ENCODE results near the gene EBPL.

EBPL gene

DNA sequence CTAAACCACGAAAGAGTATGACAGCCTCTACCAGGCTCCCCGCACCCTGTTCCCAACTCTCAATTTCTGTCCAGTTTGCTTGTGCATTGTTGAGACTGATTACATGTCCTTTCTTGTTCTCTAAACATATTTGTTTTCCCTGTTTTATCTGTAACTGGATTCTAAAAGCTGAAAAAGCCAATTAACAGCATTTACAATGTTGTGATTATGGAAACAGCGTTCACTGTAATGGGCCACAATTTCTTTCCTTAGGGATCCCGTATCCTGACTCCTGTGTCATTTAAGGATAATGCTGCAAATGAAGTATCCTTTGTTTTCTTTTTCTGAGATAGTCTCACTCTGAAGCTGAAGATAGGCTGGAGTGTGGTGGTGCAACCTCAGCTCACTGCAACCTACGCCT lies 20.5 kb downstream of the EBPL start:
- no peak for DNase-seq

DNA sequence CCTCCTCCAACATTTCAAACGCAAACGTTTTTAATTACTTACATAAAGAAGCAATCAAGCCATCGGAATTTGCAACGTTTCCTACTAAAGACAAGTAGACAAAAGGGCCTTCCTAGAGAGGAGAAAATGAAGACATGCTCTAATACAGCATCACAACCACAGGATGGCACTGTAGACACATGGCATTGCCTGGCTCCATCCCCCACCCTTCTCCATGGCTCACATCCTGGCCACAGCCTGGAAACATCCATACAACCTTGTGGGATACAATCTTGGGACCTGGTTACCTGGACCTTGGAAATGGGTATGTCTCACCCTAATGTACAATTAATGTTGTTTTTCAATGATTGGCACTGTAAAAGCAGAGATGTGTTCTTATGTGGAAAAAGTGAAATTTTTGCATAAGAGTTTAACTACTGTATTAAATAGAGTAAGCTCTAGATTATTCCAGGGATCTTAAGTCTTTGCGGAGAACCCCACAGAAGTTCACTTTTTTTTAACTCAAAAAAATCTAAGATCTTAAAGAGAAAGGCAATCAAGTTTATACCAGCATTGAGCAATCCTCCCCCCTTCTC lies 21.5 kb downstream of the EBPL start:
- peak; percentile 71 for DNase-seq

DNA sequence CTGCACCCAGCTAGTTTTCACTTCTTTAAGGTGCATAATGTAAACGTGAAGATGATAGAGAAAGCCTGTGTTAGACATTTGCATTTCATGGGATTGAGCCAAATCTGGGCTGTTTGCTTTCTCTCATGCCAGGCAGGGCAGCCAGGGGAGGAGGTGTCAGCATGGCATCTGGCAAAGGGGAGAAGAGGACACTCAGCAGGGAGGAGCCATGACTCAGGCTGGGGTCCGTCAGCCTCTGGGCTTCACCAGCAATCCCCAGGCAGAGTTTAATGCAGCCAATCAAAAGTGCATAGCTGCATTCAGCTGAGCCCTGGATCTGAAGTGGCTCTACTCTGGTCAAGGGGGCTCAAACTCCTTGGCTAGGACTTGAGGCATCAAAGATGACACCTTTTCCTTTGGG lies 23.5 kb downstream of the EBPL start:
- DNase-seq = no peak

DNA sequence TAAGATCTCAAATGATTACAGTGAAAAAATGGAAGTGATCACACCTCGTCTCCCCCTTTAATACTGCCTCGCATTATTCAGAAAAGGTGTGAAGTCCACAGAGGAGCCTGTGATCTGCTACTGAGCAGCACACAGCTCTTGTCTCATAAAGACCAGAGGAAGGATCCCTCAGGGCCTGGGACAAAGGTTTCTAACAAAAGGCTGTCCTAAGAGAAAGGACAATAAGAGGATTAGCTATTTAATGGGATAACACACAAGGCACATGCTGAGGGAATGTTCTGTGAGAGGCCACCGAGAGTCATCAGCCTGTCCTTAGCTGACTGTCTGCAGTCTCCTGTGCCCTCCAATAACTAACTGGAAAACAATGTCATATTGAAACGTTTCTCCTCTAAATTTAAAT lies 26.7 kb downstream of the EBPL start:
- DNase-seq = no peak

DNA sequence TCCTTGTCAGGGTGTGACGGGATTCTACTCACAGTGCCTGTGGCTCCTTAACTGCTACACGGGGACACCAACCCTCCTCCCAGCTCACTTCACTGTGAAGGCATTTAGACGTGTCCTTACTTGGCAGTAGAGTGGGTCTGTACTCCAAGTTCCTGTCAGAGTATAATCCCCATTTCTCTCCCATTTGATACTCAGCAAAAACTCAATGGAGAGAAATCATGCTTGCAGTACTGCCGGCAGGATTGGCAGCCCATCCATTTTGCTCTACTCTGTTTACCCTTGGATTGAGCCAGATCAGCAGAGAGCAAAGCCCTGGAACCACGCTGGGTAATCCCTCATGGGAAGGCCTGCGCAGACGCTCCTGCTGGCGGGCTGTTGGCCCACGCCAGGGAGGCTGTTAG lies 34.0 kb downstream of the EBPL start:
- no peak for DNase-seq

DNA sequence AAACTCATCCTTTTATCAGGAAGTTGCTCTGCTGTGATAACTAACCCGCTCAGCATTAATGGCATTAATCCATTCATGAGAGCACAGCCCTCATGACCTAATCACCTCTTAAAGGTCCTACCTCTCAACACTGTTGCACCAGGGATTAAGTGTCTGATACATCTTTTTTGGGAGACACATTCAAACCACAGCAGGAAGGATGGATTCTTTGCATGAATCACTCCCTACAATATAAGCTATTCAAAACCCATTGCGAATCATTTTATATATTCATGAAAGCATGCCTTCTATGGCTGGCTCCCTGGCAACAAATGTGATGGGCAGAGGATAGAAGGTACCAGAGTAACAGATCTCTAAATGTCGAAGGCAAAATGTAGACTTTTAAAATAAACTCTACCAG lies 35.4 kb downstream of the EBPL start:
- DNase-seq = no peak

DNA sequence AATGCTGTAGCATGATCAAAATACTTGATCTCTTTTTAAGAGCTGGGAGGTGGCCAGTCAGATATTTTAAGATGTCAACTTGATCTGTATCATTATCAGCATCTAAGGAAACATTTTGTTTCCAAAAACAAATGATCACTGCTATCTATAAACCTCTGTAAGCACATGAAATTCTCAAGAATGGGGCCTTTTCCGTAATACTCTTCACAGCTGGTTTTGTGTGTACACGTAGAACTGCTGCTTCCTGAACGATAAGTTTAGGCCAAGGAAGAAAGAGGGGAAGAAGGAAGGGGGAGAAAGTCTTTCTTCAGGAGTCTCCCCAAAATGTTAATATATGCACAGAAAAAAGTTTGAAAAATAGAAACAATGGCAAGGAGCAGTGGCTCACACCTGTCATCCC lies 37.3 kb downstream of the EBPL start:
- DNase-seq = no peak

DNA sequence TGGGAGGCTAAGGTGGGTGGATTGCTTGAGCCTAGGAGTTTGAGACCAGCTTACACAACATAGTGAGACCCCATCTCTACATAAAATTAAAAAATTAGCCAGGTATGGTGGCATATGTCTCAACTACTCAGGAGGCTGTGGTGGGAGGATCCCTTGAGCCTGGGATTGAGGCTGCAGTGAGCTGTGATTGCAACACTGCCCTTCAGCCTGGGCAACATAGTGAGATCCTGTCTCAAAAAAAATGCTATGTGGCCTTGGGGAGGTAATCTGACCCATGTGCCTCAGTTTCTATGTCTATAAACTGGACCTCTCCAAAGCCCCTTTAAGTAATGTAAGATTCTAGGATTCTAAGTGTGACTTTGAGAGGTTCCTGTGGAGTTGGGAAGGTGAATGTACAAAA lies 37.8 kb downstream of the EBPL start:
- DNase-seq = no peak

DNA sequence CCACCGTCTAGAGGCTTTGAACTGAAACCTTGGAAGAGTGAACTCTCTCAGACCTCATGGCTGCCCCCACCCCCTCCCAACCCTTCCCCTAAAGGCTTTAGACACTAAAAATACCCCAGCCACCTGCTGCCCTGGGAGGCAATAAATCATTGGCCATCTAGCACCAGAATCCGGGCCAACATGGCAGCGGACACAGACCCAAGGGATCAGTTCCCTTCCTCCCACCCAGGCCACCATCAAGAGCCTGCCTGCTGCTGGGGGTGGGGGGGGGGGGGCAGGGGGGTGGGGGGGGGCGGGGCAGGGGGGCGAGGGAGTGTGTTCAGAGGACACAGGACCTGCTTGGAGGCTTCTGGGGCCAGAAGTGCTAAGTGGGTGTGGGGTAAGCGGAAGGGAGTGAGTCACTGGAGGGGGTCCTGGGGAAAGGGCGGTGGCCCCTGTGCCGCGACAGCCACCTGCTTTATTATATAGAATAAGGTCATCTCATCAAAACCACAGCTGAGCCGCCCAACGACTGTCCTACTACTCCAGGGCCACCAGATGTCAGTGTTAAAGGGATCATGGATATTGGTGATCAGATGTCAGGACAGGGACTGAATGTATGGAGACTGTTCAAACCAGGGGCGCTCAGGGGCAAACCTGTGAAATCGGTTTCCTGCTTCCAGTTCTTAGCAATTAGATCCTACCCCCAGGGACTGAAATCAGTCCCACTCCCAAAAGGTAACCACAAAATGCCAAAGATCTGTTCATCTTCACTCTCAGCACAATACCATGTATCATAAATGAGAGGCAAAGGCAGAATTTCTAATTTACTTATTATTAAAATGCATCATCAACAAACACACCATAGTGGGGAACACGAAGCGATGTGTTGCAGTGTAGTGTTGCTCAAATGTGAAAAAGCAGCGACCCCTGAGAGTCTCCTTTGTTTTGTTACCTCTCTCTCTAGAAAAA lies 38.7 kb downstream of the EBPL start:
- peak; percentile 65 for DNase-seq

DNA sequence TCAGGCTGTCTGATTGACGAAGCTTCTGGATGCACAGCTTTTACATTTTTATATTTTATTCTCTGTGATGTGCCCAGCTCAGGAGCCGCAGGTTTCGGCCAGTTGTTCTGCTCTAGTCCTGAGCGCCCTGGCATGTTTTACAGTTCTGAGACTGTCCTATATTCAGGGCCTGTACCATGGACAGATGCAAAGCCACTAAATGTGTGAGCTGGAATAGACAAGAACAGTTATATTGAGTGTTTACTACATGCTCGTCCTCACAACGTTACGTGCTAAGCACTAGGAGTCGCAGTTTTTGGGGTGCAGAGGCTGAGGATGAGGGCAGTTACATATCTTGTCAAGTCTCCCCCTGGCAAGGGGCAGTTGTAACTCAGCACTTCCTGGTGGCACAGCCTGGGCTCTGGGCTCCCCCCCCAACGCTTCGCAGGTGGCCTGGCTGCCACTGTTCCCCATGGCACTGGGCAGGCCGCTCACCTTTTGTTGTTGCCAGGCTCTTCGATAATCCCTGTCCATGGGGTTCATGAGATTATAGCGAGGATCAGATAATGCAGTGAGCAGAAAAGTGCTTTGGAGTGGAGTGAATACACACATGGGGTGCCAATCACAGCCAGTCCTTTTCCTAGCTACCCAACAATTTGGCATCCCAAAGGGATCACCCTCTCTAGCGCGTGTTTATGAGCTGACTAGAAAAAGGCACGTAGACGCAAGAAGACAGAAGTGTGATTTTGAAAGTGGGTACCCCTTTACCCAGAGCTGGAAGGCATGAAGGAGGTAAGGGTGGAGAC lies 39.5 kb downstream of the EBPL start:
- DNase-seq = no peak

DNA sequence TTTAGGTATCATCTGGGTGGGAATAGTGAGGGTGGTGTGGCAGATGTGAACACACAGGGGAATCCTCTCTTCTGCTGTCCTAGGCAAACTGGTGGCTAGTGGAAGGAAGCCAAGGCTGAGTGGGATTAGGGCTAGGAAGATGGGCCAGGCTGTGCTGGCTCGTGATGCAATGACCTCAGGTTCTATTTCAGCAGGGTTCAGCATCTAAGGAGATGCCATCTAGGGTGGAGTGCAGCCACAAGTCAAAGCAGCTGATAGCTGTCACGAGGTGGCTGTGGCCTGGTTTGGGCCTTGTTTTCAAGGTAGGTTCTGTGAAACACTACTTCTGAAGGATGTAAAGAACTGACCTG lies 41.3 kb downstream of the EBPL start:
- DNase-seq = no peak

DNA sequence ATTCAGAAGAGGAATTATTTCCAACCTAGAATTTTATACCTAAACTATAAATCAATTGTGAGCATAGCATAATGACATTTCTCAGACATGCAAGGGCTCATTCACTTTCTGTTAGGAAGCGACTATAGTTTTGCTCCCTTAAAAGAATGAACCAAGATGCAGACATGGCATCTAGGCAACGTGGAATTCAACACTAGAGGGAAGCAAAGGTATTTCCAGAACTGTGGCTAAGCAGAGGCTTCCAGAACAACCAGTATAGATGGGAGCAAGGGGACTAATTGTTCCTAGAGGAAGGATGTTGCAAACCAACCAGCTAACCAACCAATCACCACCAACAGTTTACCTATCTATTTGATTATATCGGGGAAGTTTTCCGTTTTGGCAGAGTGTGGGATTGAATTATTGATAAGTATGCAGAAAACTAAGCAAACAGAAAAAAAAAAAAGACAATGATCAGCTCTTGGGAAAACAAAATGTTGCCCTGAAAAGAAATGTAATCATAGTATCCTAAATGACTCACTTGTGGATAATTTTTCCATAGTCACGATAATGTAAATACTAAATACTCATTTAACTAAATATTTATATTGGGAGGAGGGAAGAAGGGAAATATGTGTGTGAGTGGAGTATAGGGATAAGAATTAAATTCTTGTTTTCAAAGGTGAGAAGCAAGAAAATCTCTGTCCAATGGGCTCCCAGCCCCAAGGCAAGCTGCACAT lies 41.9 kb downstream of the EBPL start:
- DNase-seq = peak; percentile 9

DNA sequence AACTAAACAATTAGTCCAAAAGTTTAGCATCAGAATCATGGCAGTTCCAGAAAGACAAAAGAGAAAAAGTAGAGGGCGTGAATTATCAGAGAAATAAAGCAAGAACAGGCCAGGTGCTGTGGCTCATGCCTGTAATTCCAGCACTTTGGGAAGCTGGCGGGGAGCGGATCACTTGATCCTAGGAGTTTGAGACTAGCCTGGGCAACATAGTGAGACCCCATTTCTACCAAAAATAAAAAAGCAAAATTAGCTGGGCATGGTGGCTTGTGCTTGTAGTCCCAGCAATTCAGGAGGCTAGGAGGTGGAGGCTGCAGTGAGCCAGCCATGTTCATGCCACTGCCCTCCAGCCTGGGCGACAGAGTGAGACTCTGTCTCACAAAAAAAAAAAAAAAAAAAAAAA lies 44.6 kb downstream of the EBPL start:
- no peak for DNase-seq

DNA sequence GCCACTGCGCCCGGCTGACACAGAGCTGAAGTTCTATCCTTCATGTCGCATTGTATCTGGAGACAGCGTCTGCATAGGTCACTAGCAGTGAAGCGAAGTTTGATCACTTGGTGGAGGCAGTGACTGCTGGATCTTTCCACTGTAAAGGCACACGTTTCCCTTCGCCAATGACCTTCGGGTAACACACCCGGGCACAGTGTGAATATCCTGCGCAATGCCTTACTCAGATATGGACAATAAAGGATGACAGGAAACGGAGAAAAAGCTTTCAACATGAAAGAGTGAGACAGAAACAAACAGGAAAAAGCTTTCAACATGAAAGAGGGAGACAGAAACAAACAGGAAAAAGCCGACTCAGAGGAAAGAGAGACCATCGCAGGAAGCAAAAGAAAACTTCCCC lies 45.8 kb downstream of the EBPL start:
- no peak for DNase-seq

DNA sequence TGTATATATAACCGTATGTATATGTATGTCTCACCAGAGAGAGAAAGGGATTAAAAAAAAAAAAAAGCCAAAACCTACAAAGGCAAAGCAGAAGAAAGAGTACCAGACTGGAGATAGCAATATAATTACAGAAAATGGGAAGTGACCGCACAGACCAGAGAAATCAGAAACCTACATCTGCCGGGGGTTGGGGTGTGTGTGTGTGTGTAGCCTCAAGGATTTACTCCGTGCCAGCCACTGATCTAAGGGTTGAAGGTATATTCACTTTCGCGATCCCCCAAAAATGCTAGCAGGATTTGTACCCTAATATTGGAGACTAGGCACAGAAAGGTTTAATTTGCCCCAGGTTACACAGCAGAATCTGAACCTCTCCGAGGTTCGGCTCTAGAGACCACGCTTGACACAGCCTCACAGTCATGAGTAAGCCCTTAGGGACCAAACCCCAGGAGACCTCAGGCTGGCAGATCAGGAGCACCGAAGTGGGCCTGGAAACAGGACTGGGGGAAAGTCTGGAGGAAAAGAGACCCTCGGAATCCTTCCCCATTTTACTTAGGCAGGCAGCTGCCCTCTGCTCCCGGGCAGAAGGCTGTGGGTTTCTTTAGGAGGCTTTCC lies 48.1 kb downstream of the EBPL start:
- DNase-seq = no peak

DNA sequence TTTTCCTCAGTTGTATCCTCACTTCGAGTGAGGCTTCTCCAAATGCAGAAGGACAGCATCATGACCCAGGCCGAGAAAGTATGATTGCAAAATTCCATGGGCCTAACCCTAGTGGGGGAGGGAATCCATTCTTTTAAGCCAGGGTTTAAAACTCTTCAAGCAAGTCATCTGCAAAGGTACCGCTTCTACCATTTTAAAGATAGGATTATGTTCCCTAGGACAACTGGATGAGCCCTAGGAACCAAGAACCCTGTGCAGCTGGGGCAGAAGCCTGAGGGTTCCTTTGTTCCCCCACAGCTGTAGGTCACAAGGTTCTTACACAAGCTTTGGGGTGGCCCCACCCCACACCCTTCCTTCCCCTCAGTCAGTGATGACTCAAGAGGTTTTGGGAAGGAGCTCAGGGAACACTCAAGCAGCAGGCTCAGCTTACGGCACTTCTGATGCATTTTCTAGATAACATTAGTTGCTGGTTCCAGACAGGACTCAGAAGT lies 49.4 kb downstream of the EBPL start:
- no peak for DNase-seq

DNA sequence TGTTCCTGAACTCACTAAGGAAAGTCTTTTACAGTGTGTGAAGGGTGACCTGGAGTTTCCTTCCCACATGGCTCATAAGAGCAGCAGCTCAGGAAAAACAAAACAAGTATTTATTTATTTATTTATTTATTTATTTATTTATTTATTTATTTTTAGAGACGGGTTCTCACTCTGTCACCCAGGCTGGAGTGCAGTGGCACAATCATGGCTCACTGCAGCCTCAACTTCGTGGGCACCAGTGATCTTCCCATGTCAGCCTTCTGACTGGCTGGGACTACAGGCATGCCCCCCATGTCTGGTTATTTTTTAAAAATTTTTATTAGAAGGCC lies 52.6 kb downstream of the EBPL start:
- no peak for DNase-seq

DNA sequence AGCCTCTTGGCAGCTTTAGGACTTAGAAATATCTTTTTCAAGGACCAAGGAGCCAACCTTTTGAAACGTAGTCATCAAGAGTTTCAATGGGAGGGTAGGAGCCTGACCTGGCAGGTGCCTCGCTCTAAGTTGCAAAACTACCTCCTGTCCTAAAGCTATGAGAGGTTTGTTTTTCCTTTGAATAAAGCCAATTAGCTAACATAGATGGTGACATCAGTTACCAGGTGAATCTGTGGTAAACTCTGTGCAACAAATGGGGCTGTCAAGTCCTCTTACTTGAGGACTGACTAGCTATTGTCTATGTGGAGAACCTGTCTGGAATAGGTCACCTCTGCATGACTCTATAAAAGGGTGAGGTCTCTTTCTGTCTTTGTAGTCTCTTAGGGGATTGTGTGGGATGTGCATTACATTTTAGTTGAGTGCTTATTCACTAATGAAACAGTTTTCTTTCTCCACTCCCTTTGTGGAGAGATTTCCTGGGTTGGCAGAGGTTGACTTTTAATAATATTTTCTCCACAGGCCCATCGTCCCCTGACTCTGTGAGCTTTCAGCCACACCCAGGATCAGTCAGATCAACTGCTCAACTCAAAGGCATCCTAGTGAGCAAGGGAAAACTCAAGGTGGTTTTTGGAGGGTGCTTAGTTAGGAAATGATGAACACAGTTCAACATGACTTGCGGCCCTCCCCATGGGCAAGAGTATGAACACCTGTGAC lies 53.1 kb downstream of the EBPL start:
- DNase-seq = no peak

DNA sequence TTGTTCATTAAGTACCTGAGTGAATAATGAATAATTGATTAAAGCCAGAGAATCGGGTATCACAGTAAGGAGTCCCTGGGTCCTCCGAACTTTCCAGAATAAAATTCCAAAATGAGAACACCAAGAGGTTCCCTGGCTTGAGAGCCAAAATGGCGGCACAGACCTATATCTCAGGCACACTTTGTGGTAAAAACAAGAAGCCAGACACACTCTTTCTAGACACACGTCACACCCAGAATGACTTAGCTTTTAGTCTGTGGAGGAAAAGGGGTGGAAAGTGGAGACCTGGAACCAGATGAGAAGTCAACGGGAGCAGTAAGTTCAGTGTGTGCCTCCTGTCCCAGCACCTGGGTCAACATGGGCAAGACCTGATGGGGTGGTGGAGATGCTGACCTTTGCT lies 54.6 kb downstream of the EBPL start:
- no peak for DNase-seq

DNA sequence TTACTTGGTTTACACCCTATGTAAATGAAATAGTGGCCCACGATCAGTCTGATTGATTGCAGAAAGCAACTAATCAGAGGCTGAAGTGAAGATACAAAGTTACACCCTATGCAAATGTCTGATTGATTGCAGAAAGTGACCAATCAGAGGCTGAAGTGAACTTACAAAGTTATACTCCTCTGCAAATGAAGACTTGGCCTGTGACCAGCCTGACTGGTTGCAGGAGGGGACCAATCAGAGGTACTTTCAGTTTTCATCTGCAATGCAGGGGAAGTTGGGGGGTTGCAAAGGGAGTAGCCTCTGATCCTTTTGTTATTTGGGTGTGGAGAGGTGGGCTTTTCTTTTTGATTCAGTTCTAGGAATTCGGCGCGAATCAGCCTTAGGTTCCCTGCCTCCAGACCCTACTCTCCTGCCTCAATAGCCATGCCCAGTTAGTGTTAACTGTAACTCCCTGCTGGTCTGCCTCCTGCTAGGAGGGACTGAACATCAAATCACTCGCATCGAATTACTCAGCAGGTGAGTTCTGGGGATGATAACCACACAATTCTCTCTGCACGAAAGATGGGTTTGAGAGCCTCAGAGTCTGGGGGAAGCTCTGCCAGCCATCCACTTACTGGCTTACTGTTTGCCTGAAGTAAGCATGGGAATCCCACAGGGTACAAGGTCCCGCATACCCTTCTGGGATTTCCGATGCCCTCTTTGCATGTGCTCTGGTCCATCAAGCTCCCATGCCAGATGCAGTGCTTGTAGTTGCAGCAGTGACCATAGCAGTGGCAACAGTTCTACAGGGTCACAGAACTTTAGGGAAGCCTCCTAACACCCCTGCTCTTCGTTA lies 55.5 kb downstream of the EBPL start:
- no peak for DNase-seq

DNA sequence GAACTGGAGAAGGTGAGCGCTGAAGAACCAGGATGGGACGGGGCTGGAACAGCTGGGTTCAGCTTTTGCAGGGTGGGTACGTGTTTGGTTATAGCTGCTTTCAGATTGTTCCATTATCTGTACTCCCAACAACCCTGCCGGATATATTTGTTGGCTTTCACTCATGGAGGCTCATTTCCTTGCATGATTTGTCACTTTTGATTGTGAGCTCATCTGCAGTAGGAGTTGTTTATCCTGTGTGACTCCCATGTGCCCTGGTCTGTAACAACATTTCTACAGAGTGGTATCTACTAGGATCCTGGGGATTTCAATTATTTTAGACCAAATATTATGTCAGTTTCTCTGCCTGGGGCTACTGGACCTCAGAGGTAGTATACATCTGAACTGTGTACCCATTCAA lies 57.6 kb downstream of the EBPL start:
- DNase-seq = no peak
